Right ventricle myocardium inferior (tissue), 1 donor: ENCODE results near the gene CTSA. TPM values are rescaled to one million over a fixed set of nuclear protein-coding genes. Genes with fewer than 3 reads are reported as not detected.

Experiments used
- ATAC-seq: fragments of 200-7000 bp; cut with Tn5 transposase; one replicate; pipeline ENCODE4 v1.9.1; 2020; ENCODE audit warnings: mild to moderate bottlenecking, moderate library complexity
- DNase-seq: peaks from one replicate; pipeline ENCODE4 v3.0.0; 2021; ENCODE audit errors: missing footprints
- intact Hi-C: fragments of 100-400 bp; cut with DNase I; formaldehyde crosslinking; loops from one replicate; pipeline ENCODE4 v1.11.0; 2022
- long read RNA-seq: library from polyadenylated mRNA; unstranded; transcript quantifications from one replicate; pipeline ENCODE4 v2.0.0, GENCODE V29; 2021
- total RNA-seq: library from RNA; stranded (reverse); fragmentation: NEBNext Ultra II Directional; extraction: Animal tissue kit (Norgen Biotek cat#: 25700); gene quantifications from one replicate; pipeline ENCODE4 v1.2.1, GENCODE V29; 2021
- donor health status: DM: no; HTN: yes; CAD: no; lungs with severe emphysema.

Gene CTSA
- 113 TPM for total RNA-seq
- long read RNA-seq, transcript CTSA-203 (14 exons, 1,972 nt), result minor isoform, 10 of 94 reads
- long read RNA-seq, transcript CTSA-207 (2 exons, 2,183 nt), result minor isoform, 12 of 94 reads
- long read RNA-seq, transcript CTSA-204 (15 exons, 2,149 nt), result major isoform, 66 of 94 reads
- long read RNA-seq, partial matches to known transcripts, result 1 of 94 reads
- long read RNA-seq, other reads (novel, unspliced or antisense), result 1 of 94 reads

GRCh38 chr20:45890985-45891983, at the start of gene CTSA, which contains the start of gene NEURL2:
TSS of gene CTSA (plus strand) at chr20:45891335. CDS start at chr20:45891569, 234 bp downstream.
TSS of gene NEURL2 (minus strand) at chr20:45891208. CDS start at chr20:45890991, 217 bp downstream.
- DNase-seq, result peak; percentile 98
- intact Hi-C loops, result loop anchor here (1.0 to 2.0 kb wide), 2 partner anchors 44 to 80 kb away; no protein-coding TSS in a partner anchor
- ATAC-seq, result peak; percentile 84

GRCh38 chr20:45841407-45842129, 49.6 kb upstream of the CTSA start:
- no peak for ATAC-seq

GRCh38 chr20:45842169-45842812, 48.8 kb upstream of the CTSA start:
- ATAC-seq (peak; percentile 35), DNase-seq (no peak)
- intact Hi-C loops, result no loop called here

More at GRCh38 chr20:45841407-45842129, 49.6 kb upstream of the CTSA start:
- DNase-seq, result no peak
- intact Hi-C loops, result no loop called here

- DNase-seq (no peak), ATAC-seq (no peak)
- intact Hi-C loops, result no loop called here
These were observed 47.6 kb upstream of the CTSA start for GRCh38 chr20:45843506-45843905.

- DNase-seq, result no peak
- intact Hi-C loops, result no loop called here
- no peak for ATAC-seq
These were observed 45.7 kb upstream of the CTSA start for GRCh38 chr20:45845452-45845851.

GRCh38 chr20:45848421-45848820, 42.7 kb upstream of the CTSA start:
- ATAC-seq, result no peak
- DNase-seq, result no peak
- intact Hi-C loops, result no loop called here

- ATAC-seq, result no peak
- DNase-seq, result no peak
- intact Hi-C loops, result no loop called here
These were observed 42.1 kb upstream of the CTSA start for GRCh38 chr20:45848969-45849582.

GRCh38 chr20:45850238-45850637, 40.9 kb upstream of the CTSA start:
- intact Hi-C loops, result no loop called here
- DNase-seq, result no peak
- ATAC-seq, result no peak

GRCh38 chr20:45850926-45851325, 40.2 kb upstream of the CTSA start:
- ATAC-seq, result peak; percentile 55
- intact Hi-C loops, result no loop called here
- no peak for DNase-seq

GRCh38 chr20:45851501-45851900, 39.6 kb upstream of the CTSA start:
- intact Hi-C loops, result no loop called here
- no peak for DNase-seq
- ATAC-seq, result no peak

GRCh38 chr20:45852326-45852725, 38.8 kb upstream of the CTSA start:
- ATAC-seq, result no peak
- intact Hi-C loops, result no loop called here
- DNase-seq, result no peak

- DNase-seq (no peak), ATAC-seq (no peak)
- intact Hi-C loops, result no loop called here
These were observed 37.7 kb upstream of the CTSA start for GRCh38 chr20:45853484-45853883.

- DNase-seq (peak; percentile 94), ATAC-seq (peak; percentile 99)
- intact Hi-C loops, result no loop called here
These were observed 33.8 kb upstream of the CTSA start, which contains the start of the genes ACOT8 and ZSWIM3 for GRCh38 chr20:45857114-45857881. TSS of gene ACOT8 (minus strand) at chr20:45857392. CDS start at chr20:45857315, 77 bp downstream. TSS of gene ZSWIM3 (plus strand) at chr20:45857614. CDS start at chr20:45857826, 212 bp downstream.

GRCh38 chr20:45857882-45858216, 33.3 kb upstream of the CTSA start:
- intact Hi-C loops, result no loop called here

GRCh38 chr20:45859916-45860315, 31.2 kb upstream of the CTSA start:
- DNase-seq (no peak), ATAC-seq (no peak)
- intact Hi-C loops, result no loop called here

More at GRCh38 chr20:45857882-45858216, 33.3 kb upstream of the CTSA start:
- ATAC-seq (no peak), DNase-seq (no peak)

- DNase-seq (no peak), ATAC-seq (no peak)
- intact Hi-C loops, result no loop called here
These were observed 30.4 kb upstream of the CTSA start for GRCh38 chr20:45860560-45861220.
